ENCODE results near the gene SMIM32.

DNA sequence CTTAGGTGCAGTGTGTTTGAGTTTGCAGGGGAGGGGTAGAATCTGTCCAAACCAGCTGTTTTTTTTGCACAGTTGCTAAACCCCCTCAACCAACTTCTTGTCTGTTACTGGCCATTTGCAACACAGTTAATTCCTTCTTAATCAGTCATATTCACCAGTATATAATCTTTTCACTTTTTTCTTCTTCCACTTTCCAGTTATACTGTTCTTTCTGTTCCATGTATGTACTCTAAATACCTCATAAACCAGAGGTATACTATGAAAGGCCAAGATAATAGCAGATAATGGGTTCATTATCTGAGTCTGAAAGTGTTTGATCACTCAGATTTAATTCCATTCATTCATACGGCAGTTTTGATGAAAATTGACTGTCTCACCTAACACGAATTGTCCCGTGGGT is 49.2 kb downstream of the SMIM32 start:
- TF ChIP-seq, protein P1, sequence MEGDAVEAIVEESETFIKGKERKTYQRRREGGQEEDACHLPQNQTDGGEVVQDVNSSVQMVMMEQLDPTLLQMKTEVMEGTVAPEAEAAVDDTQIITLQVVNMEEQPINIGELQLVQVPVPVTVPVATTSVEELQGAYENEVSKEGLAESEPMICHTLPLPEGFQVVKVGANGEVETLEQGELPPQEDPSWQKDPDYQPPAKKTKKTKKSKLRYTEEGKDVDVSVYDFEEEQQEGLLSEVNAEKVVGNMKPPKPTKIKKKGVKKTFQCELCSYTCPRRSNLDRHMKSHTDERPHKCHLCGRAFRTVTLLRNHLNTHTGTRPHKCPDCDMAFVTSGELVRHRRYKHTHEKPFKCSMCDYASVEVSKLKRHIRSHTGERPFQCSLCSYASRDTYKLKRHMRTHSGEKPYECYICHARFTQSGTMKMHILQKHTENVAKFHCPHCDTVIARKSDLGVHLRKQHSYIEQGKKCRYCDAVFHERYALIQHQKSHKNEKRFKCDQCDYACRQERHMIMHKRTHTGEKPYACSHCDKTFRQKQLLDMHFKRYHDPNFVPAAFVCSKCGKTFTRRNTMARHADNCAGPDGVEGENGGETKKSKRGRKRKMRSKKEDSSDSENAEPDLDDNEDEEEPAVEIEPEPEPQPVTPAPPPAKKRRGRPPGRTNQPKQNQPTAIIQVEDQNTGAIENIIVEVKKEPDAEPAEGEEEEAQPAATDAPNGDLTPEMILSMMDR (IDR thresholded peaks at IDR 0.05; ENCODE audit: insufficient read depth, low read length), result no peak
- TF ChIP-seq POLR2AphosphoS5 (IDR thresholded peaks at IDR 0.05; ENCODE audit: low read depth), result no peak
